WERI-Rb-1 (cell line): ENCODE measurements around the gene ANO7.

Experiments used
- DNase-seq: peaks from one replicate; pipeline ENCODE4 v3.0.0-alpha.2; 2020
- H3K27ac ChIP-seq: fragments of 250-450 bp; sonication (Bioruptor Pico); 2 replicates; pipeline ENCODE4 v1.5.1; 2020; ENCODE audit warnings: mild to moderate bottlenecking, moderate library complexity
- H3K27me3 ChIP-seq: fragments of 250-450 bp; sonication (Bioruptor Pico); 2 replicates; pipeline ENCODE4 v1.5.1; 2021; ENCODE audit warnings: mild to moderate bottlenecking, low read depth, moderate library complexity; ENCODE audit not compliant: insufficient read depth, severe bottlenecking
- H3K36me3 ChIP-seq: fragments of 250-450 bp; sonication (Bioruptor Pico); 2 replicates; pipeline ENCODE4 v1.5.1; 2020; ENCODE audit warnings: mild to moderate bottlenecking, moderate library complexity
- H3K4me3 ChIP-seq: 2 replicates; pipeline ENCODE4 v1.5.1; 2011; ENCODE audit warnings: low read depth, mild to moderate bottlenecking, control low read depth, low read length
- H3K9me3 ChIP-seq: fragments of 250-450 bp; sonication (Bioruptor Pico); 2 replicates; pipeline ENCODE4 v1.5.1; 2021; ENCODE audit warnings: mild to moderate bottlenecking, moderate library complexity; ENCODE audit not compliant: severe bottlenecking
- TF ChIP-seq, protein P1 (sequence below): IDR thresholded peaks from 2 replicates; pipeline ENCODE4 v1.5.1; 2011; ENCODE audit warnings: low read depth, mild to moderate bottlenecking, control low read depth, inconsistent platforms, low read length

Gene ANO7

DNA sequence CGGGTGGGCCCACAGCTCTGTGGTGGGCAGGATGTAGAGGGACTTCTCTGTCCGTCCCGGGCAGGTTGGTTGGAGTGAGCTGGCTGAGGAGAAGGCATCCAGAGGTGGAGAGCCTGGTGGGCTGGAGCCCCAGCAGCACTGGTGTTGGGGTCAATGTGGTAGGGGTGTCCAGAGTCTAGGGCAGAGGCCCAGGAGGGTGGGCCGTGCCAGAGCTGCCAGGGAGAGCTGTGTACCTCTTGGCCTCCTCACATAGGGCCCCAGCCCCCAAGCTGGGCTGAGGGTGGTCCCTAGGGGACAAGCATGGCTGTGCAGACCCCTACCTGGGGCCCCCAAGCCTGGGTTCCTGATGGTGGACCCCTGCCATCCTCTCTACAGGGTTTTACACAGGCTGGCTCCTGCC lies 16.0 kb downstream of the ANO7 start:
- no peak overlapping the region for H3K4me3 ChIP-seq
- H3K27me3 ChIP-seq: no peaks in the 10 kb centered on the region
- no peaks in the 10 kb centered on the region for H3K9me3 ChIP-seq
- TF ChIP-seq, protein P1, sequence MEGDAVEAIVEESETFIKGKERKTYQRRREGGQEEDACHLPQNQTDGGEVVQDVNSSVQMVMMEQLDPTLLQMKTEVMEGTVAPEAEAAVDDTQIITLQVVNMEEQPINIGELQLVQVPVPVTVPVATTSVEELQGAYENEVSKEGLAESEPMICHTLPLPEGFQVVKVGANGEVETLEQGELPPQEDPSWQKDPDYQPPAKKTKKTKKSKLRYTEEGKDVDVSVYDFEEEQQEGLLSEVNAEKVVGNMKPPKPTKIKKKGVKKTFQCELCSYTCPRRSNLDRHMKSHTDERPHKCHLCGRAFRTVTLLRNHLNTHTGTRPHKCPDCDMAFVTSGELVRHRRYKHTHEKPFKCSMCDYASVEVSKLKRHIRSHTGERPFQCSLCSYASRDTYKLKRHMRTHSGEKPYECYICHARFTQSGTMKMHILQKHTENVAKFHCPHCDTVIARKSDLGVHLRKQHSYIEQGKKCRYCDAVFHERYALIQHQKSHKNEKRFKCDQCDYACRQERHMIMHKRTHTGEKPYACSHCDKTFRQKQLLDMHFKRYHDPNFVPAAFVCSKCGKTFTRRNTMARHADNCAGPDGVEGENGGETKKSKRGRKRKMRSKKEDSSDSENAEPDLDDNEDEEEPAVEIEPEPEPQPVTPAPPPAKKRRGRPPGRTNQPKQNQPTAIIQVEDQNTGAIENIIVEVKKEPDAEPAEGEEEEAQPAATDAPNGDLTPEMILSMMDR: no peak
- H3K27ac ChIP-seq: no peak overlapping the region
- no peak for DNase-seq
- no peaks in the 10 kb centered on the region for H3K36me3 ChIP-seq

DNA sequence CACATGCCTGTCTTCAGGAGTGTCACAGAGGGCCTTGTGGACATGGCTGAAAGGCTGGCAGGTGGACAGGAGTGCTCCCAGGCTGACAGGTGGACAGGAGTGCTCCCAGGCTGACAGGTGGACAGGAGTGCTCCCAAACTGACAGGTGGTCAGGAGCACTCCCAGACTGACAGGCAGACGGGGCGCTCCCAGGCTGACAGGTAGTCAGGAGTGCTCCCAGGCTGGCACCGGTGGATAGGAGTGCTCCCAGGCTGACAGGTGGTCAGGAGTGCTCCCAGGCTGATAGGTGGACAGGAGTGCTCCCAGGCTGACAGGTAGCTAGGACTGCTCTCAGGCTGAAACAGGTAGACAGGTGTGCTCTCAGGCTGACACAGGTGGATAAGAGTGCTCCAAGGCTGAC lies 16.6 kb downstream of the ANO7 start:
- H3K36me3 ChIP-seq: no peaks in the 10 kb centered on the region
- TF ChIP-seq, protein P1: no peak
- no peak for DNase-seq
- no peak overlapping the region for H3K27ac ChIP-seq
- H3K27me3 ChIP-seq: no peaks in the 10 kb centered on the region
- no peak overlapping the region for H3K4me3 ChIP-seq
- H3K9me3 ChIP-seq: no peaks in the 10 kb centered on the region

DNA sequence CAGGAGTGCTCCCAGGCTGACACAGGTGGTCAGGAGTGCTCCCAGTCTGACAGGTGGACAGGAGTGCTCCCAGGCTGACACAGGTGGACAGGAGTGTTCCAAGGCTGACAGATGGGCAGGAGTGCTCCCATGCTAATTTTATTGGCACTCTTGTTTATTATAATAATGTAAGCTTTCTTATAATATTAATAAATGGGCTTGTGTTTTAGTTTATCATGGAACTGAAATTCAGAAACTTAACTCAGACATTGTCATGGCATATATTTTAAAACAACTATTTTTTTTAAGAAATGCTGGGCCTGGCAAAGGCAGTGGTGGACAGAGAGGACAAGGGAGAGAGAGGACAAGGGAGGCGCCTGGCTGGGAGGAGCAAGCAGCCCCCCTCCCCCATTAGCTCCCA lies 18.7 kb downstream of the ANO7 start:
- H3K4me3 ChIP-seq: no peak overlapping the region
- TF ChIP-seq, protein P1: no peak

DNA sequence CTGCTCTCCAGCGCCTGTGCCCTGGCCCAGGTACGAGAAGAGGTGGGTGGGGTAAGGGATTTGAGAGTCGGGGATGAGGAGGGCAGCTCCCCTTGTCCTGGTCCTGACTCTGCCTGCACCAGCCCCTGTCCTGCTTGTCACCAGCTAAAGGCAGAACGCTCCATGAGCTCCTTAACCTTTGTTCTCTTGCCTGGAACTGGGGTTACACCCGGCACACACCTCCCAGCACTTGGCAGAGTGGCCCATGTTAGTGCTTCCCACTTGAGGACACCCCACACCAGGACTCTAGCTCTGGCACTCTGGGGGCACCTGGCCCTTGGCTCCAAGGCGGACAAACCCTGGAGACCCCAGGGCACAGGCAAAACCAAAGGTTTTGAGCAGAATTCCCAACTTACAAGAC lies 19.2 kb downstream of the ANO7 start:
- TF ChIP-seq, protein P1: no peak
- Histone ChIP-seq H3K27ac (no peak overlapping the region), H3K4me3 (no peak overlapping the region), H3K27me3 (no peaks in the 10 kb centered on the region), H3K36me3 (no peaks in the 10 kb centered on the region), H3K9me3 (no peaks in the 10 kb centered on the region)
- no peak for DNase-seq

More for the DNA sequence above, 18.7 kb downstream of the ANO7 start:
- H3K9me3 ChIP-seq: no peaks in the 10 kb centered on the region
- no peaks in the 10 kb centered on the region for H3K27me3 ChIP-seq
- H3K36me3 ChIP-seq: no peaks in the 10 kb centered on the region
- no peak overlapping the region for H3K27ac ChIP-seq
- DNase-seq: no peak

DNA sequence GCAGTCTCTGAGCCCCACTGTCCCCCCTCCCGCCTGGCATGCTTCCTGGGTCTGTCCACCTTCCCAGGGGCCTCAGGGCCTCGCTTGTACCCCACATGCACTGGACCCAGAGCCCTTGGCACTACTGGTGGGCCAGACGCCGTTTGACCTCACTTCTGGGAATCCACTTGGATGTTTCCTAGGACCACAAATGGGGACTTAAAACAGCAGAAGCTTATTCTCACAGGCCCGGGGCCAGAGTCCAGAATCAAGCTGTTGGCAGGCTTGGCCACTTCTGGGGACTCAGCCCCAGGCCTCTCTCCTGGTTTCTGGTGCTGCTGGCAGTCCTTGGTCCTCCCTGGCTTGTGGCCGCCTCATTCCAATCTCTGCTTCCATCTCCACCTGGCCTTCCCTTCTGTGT lies 19.6 kb downstream of the ANO7 start:
- Histone ChIP-seq H3K4me3 (no peak overlapping the region), H3K27ac (no peak overlapping the region), H3K9me3 (no peaks in the 10 kb centered on the region), H3K27me3 (no peaks in the 10 kb centered on the region), H3K36me3 (no peaks in the 10 kb centered on the region)
- TF ChIP-seq, protein P1: no peak
- no peak for DNase-seq

DNA sequence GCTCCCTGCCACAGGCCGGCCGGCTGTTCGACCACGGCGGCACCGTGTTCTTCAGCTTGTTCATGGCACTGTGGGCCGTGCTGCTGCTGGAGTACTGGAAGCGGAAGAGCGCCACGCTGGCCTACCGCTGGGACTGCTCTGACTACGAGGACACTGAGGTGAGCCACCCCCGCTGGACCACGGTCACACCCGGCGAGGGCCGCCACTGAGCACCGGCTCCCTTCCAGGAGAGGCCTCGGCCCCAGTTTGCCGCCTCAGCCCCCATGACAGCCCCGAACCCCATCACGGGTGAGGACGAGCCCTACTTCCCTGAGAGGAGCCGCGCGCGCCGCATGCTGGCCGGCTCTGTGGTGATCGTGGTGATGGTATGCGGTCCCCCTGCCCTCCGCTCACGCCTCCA lies 20.8 kb downstream of the ANO7 start:
- Histone ChIP-seq H3K36me3 (no peaks in the 10 kb centered on the region), H3K4me3 (no peak overlapping the region), H3K9me3 (no peaks in the 10 kb centered on the region), H3K27ac (no peak overlapping the region), H3K27me3 (no peaks in the 10 kb centered on the region)
- no peak for DNase-seq
- TF ChIP-seq, protein P1: no peak
